ENCODE data around the gene B3GALT4.

Gene B3GALT4, protein sequence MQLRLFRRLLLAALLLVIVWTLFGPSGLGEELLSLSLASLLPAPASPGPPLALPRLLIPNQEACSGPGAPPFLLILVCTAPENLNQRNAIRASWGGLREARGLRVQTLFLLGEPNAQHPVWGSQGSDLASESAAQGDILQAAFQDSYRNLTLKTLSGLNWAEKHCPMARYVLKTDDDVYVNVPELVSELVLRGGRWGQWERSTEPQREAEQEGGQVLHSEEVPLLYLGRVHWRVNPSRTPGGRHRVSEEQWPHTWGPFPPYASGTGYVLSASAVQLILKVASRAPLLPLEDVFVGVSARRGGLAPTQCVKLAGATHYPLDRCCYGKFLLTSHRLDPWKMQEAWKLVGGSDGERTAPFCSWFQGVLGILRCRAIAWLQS

DNA sequence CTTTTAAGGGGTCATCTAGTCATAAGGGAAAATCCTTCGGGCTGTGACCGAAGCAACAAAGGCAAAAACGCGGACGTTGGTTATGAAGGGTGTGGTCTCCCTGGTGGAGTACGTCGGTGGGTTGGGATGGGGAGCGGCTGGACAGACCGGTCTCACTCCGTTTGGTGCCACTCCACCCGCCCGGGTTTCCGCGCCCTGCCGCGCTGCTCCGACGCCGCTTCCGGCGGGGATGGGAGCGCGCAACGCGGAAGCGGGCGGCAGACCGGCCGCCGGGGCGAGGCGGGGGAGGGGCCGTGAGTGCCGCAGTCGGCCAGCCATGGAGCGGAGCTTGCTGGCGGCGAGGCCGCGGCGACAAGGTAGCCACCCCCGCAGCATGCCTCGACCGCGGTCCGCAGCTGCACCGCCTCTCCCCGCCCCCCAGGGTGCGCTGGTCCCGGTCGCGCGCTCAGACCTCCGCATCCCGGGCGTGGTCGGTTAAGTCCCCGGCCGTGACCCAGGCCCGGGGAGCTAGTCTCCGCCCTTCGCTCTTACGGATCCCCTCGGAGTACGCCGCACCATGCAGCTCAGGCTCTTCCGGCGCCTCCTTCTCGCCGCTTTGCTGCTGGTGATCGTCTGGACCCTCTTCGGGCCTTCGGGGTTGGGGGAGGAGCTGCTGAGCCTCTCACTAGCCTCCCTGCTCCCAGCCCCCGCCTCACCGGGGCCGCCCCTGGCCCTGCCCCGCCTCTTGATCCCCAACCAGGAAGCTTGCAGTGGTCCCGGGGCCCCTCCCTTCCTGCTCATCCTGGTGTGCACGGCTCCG, at the start of gene B3GALT4:
B3GALT4 (plus strand) TSS at position 260 of the 799 bp plus-strand sequence; CDS start at position 557, 297 bp downstream.
- Histone ChIP-seq H3K36me3 (ENCODE audit: insufficient read depth, low read length) (peaks cover 44% of the 10 kb centered on the region), H3K4me1 (ENCODE audit: insufficient read depth, low read length) (peaks cover 48% of the 10 kb centered on the region), H3K9ac (ENCODE audit: low read length) (peak within 1 kb of the TSS; percentile 45), H3K4me3 (ENCODE audit: low read depth in 1 of 2, low read length in 2 of 2) (peak within 1 kb of the TSS; percentile 57 to 69), H3K9me3 (ENCODE audit: low read length) (no peaks in the 10 kb centered on the region), H3K27me3 (ENCODE audit: control insufficient read depth in 1 of 2, insufficient read depth in 2 of 2, low read length in 2 of 2) (no peaks in the 10 kb centered on the region), H3K27ac (ENCODE audit: low read depth, low read length) (peak within 1 kb of the TSS; percentile 96)

DNA sequence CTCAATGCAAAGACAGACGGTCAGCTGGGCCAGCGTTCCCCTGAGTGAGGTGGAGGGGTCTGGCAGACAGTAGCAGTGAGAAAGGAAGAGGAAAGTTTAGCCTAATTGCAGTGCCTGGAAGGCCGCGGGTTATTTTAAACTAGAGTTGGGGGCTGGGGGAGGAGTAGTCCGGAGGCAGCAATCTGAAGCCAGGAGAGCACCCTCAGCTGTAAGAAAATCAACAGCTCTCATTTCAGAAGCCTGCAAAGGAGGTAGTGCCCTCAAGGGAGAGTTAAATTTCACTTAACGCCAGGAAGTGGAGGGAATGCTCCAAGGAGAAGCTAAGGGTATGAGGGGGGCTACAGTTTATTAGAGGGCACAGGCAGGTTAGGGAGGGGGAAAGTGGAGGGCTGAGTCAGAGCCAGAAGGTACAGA, 41.7 kb upstream of the B3GALT4 start:
- Histone ChIP-seq H3K36me3 (ENCODE audit: insufficient read depth, low read length) (no peaks in the 10 kb centered on the region), H3K9me3 (ENCODE audit: low read length) (no peaks in the 10 kb centered on the region), H3K27ac (ENCODE audit: low read depth, low read length) (no peak overlapping the region), H3K9ac (ENCODE audit: low read length) (no peak overlapping the region), H3K4me1 (ENCODE audit: insufficient read depth, low read length) (no peaks in the 10 kb centered on the region), H3K4me3 (ENCODE audit: low read depth in 1 of 2, low read length in 2 of 2) (no peak overlapping the region), H3K27me3 (ENCODE audit: control insufficient read depth in 1 of 2, insufficient read depth in 2 of 2, low read length in 2 of 2) (no peaks in the 10 kb centered on the region)

DNA sequence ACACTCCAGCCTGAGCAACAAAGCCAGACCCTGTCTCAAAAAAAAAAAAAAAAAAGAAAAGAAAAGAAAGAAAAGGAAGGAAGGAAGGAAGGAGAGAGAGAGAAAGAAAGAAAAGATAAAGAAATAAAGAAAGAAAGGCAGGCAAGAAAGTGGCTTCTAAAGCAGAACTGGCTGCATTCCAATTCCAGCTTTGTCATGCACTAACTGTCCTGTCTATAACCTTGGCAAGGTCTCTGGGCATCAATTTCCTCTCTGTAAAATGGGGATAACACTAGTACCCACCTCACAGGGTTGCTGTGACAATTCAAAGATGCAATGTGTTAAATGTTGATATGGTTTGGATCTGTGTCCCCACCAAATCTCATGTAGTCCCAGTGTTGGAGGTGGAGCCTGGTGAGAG, 40.6 kb upstream of the B3GALT4 start:
- Histone ChIP-seq H3K36me3 (ENCODE audit: insufficient read depth, low read length) (no peaks in the 10 kb centered on the region), H3K4me1 (ENCODE audit: insufficient read depth, low read length) (no peaks in the 10 kb centered on the region), H3K9me3 (ENCODE audit: low read length) (no peaks in the 10 kb centered on the region), H3K27me3 (ENCODE audit: control insufficient read depth in 1 of 2, insufficient read depth in 2 of 2, low read length in 2 of 2) (no peaks in the 10 kb centered on the region), H3K9ac (ENCODE audit: low read length) (no peak overlapping the region), H3K4me3 (ENCODE audit: low read depth in 1 of 2, low read length in 2 of 2) (no peak overlapping the region), H3K27ac (ENCODE audit: low read depth, low read length) (no peak overlapping the region)

DNA sequence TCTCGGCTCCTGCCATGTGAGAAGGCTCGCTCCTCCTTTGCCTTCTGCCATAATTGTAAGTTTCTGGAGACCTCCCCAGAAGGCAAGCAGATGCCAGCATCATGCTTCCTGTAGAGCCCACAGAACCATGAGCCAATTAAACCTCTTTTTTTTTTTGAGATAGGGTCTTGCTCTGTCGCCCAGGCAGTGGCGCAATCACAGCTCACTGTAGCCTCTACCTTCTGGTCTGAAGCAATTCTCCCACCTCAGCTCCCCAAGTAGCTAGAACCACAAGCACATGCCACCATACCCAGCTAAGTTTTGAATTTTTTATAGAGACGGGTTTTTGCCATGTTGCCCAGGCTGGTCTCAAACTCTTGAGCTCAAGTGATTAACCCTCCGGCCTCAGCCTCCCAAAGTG, 40.1 kb upstream of the B3GALT4 start:
- no peaks in the 10 kb centered on the region for H3K4me1 ChIP-seq (ENCODE audit: insufficient read depth, low read length)
- no peak overlapping the region for H3K4me3 ChIP-seq (ENCODE audit: low read depth in 1 of 2, low read length in 2 of 2)
- H3K9ac ChIP-seq (ENCODE audit: low read length), result no peak overlapping the region
- no peaks in the 10 kb centered on the region for H3K9me3 ChIP-seq (ENCODE audit: low read length)
- H3K36me3 ChIP-seq (ENCODE audit: insufficient read depth, low read length), result no peaks in the 10 kb centered on the region
- no peaks in the 10 kb centered on the region for H3K27me3 ChIP-seq (ENCODE audit: control insufficient read depth in 1 of 2, insufficient read depth in 2 of 2, low read length in 2 of 2)
- no peak overlapping the region for H3K27ac ChIP-seq (ENCODE audit: low read depth, low read length)

DNA sequence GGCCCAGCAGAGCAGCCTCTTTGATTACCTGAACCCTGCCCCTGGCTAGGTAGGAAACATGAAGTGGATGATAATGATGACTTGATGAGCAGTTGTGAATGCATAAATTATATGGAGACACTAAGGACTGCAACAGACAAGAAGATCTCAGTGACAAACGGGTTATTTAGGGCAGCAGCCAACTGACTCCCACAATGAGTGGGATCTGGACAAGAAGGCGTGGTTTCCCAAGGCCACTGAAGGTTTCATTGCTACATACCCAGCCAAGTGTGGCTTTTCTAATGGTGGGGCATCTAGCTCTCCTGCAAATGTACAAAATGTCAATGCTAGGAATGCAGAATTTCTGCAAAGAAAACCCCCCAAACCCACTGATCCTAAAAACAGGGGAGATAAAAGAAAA, 39.2 kb upstream of the B3GALT4 start:
- Histone ChIP-seq H3K27ac (ENCODE audit: low read depth, low read length) (no peak overlapping the region), H3K9ac (ENCODE audit: low read length) (no peak overlapping the region), H3K9me3 (ENCODE audit: low read length) (no peaks in the 10 kb centered on the region), H3K4me3 (ENCODE audit: low read depth in 1 of 2, low read length in 2 of 2) (no peak overlapping the region), H3K27me3 (ENCODE audit: control insufficient read depth in 1 of 2, insufficient read depth in 2 of 2, low read length in 2 of 2) (no peaks in the 10 kb centered on the region), H3K4me1 (ENCODE audit: insufficient read depth, low read length) (no peaks in the 10 kb centered on the region), H3K36me3 (ENCODE audit: insufficient read depth, low read length) (no peaks in the 10 kb centered on the region)

DNA sequence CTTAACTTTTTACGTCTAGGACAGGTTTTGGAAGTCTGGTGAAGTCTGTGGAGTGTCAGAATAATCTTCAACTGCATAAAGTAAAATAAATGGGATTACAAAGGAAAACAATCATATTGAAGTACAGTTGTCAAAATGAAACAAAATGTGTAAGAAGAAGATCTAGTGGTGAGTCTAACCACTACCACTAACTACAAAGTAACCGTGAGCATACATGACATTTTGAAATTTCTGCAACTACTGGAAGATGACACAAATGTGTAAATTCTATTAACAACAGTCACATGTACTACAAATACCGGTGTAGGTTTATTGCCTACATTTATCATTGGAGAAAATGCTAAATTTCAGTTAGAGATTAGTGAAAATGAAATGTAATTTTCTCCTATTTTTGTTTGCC, 35.0 kb upstream of the B3GALT4 start:
- Histone ChIP-seq H3K4me1 (ENCODE audit: insufficient read depth, low read length) (no peaks in the 10 kb centered on the region), H3K4me3 (ENCODE audit: low read depth in 1 of 2, low read length in 2 of 2) (no peak overlapping the region), H3K9me3 (ENCODE audit: low read length) (no peaks in the 10 kb centered on the region), H3K27ac (ENCODE audit: low read depth, low read length) (no peak overlapping the region), H3K9ac (ENCODE audit: low read length) (no peak overlapping the region), H3K36me3 (ENCODE audit: insufficient read depth, low read length) (no peaks in the 10 kb centered on the region), H3K27me3 (ENCODE audit: control insufficient read depth in 1 of 2, insufficient read depth in 2 of 2, low read length in 2 of 2) (no peaks in the 10 kb centered on the region)

DNA sequence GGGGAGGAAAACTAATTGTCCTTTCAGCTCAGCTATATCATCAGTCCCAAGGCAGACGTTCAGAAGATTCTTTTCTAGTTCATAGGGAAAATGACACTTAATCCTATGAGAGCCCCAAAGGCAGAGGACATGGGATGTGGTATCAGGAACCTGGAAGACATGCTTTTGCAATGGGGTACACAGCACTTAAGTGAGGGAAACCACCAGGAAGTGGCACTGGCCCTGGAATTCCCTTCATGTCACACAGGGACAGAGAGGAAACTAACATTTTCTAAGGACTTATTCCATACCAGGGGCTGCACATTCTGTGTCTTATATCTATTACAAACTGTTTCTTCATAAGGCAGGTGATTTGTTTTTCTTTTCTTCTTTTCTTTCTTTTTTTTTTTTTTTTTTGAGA, 33.4 kb upstream of the B3GALT4 start:
- H3K9me3 ChIP-seq (ENCODE audit: low read length), result no peaks in the 10 kb centered on the region
- H3K36me3 ChIP-seq (ENCODE audit: insufficient read depth, low read length), result no peaks in the 10 kb centered on the region
- H3K4me1 ChIP-seq (ENCODE audit: insufficient read depth, low read length), result peaks cover 6% of the 10 kb centered on the region
- no peak overlapping the region for H3K9ac ChIP-seq (ENCODE audit: low read length)
- H3K4me3 ChIP-seq (ENCODE audit: low read depth in 1 of 2, low read length in 2 of 2), result no peak overlapping the region
- no peak overlapping the region for H3K27ac ChIP-seq (ENCODE audit: low read depth, low read length)
- H3K27me3 ChIP-seq (ENCODE audit: control insufficient read depth in 1 of 2, insufficient read depth in 2 of 2, low read length in 2 of 2), result no peaks in the 10 kb centered on the region

DNA sequence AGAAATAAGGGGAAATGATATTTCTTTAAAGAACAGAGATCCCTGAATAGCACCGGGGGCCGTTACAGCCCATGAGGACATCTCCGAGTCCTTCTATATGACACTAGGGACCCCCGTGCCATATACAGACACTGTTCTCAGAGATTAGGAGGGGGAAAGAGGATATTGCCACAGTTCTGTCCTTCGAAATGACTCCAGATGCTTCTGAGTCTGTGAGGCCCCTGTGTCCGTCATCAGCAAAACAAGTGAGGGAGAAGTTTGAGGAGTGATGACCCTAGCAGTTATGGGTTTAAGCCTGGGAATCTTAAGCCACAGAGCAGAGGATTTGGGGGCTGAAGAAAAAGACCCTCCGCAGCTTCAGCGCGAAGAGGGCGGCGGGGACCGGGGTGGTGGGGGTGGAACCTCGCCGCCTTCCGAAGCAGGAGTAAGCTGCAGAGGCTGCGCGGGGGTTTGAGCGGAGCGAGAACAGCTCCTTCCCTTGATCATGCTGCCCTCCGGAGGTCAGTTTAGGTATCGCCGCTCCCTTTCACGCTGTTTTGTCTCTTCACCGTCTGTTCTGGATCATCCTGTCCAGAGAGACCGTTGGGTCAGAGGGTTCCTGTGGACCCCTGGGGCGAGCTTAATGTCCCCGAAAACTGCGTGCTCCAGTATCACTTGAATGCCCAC, 28.8 kb upstream of the B3GALT4 start:
- Histone ChIP-seq H3K9ac (ENCODE audit: low read length) (peak overlapping the region; percentile 76), H3K4me3 (ENCODE audit: low read depth in 1 of 2, low read length in 2 of 2) (peak overlapping the region; percentile 46 to 51), H3K27me3 (ENCODE audit: control insufficient read depth in 1 of 2, insufficient read depth in 2 of 2, low read length in 2 of 2) (no peaks in the 10 kb centered on the region), H3K4me1 (ENCODE audit: insufficient read depth, low read length) (peaks cover 24% of the 10 kb centered on the region), H3K9me3 (ENCODE audit: low read length) (no peaks in the 10 kb centered on the region), H3K36me3 (ENCODE audit: insufficient read depth, low read length) (peaks cover 11% of the 10 kb centered on the region), H3K27ac (ENCODE audit: low read depth, low read length) (peak overlapping the region; percentile 96)

DNA sequence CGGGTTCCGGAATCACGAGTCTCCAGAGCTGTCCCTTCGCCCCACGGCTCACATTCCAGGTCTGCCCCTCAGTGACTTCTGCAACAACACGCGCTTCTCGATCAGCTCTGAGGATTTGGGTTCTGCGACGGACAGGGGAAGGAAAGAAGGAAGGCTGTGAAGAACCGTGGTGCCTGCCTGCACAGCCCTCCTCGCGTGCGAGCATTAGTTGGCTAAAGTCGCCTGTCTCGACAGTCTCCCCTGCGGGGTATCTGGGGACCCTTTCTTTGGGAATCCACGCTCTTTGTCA, 28.3 kb upstream of the B3GALT4 start:
- peak overlapping the region; percentile 96 for H3K27ac ChIP-seq (ENCODE audit: low read depth, low read length)
- H3K4me3 ChIP-seq (ENCODE audit: low read depth in 1 of 2, low read length in 2 of 2), result peak overlapping the region; percentile 46 to 51
- no peaks in the 10 kb centered on the region for H3K9me3 ChIP-seq (ENCODE audit: low read length)
- peak overlapping the region; percentile 71 for H3K9ac ChIP-seq (ENCODE audit: low read length)
- H3K4me1 ChIP-seq (ENCODE audit: insufficient read depth, low read length), result peaks cover 24% of the 10 kb centered on the region
- no peaks in the 10 kb centered on the region for H3K27me3 ChIP-seq (ENCODE audit: control insufficient read depth in 1 of 2, insufficient read depth in 2 of 2, low read length in 2 of 2)
- peaks cover 11% of the 10 kb centered on the region for H3K36me3 ChIP-seq (ENCODE audit: insufficient read depth, low read length)

DNA sequence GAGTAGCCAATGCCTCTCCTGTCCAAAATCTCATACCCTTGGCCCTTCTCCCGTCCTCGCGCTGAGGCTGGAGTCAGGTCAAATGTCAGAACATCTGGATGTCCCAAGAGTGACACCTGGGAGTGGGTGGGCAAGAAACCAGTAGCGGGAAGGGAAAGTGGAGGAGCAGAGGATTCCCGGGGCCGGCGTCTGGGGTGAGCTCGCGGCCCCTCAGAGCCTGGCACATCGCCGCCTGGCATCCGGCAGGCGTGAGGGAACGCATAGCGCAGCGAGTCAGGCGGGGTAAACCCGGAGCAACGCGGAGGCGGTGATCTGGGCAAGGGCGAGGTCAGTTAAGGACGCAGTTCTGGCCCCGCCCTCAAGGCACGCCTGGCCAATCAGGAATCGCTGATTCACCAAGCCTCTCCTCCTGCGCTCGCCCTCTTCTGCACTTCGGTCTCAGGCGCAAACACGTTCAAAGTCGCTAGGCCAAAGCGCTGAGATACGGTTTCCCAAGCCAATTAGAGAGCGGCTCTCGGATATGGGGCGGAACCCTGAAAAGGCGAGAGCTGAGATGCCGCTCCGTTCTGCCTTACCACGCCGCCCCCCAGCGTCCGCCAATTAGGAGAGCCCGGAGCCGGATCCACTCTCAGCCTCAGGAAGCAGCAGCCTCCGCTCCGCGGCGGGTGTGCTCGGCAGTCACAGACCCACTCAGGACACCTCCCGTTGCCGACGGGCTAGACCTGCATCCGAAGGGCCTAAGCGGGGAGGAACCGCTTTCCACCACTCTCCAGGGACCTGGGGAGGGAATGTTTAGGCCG, 27.8 kb upstream of the B3GALT4 start:
- Histone ChIP-seq H3K27me3 (ENCODE audit: control insufficient read depth in 1 of 2, insufficient read depth in 2 of 2, low read length in 2 of 2) (no peaks in the 10 kb centered on the region), H3K4me3 (ENCODE audit: low read depth in 1 of 2, low read length in 2 of 2) (peak overlapping the region; percentile 51 to 87), H3K9ac (ENCODE audit: low read length) (peak overlapping the region; percentile 94), H3K4me1 (ENCODE audit: insufficient read depth, low read length) (peaks cover 24% of the 10 kb centered on the region), H3K9me3 (ENCODE audit: low read length) (no peaks in the 10 kb centered on the region), H3K36me3 (ENCODE audit: insufficient read depth, low read length) (peaks cover 11% of the 10 kb centered on the region), H3K27ac (ENCODE audit: low read depth, low read length) (peak overlapping the region; percentile 96)

Data from muscle layer of colon (tissue), 2 donors.